Adrenal gland (tissue), 12 donors: ENCODE results near the gene TRIM22. TPM values are rescaled to one million over a fixed set of nuclear protein-coding genes. Genes with fewer than 3 reads are reported as not detected.
"Not testable (repeated sequence)": the region's sequence is repeated elsewhere in the genome, so short reads cannot be mapped to it uniquely, and the experiment has no call there.

Experiments used
- DNase-seq, 7 donors: peaks; one replicate each; pipeline ENCODE4 v3.0.0-alpha.2; 2019 to 2020
- H3K27ac ChIP-seq, 5 donors: fragments of 200-600 bp; sonication (generic) in 4 of 5; 1 replicate in 3 of 5; 2 replicates in 2 of 5; pipeline versions ENCODE4 v1.5.1 to v1.8.0; 2016 to 2020; ENCODE audit warnings: mild to moderate bottlenecking in 1 of 5
- H3K27me3 ChIP-seq: fragments of 200-600 bp; 2 replicates; pipeline ENCODE4 v1.8.0; 2021
- H3K36me3 ChIP-seq, 2 donors: fragments of 200-600 bp; replicated peaks in 1 of 2; 1 replicate in 1 of 2; 2 replicates in 1 of 2; pipeline versions ENCODE4 v1.5.1 to v1.8.0; 2018 to 2022
- H3K4me1 ChIP-seq, 2 donors: fragments of 200-600 bp; replicated peaks in 1 of 2; 1 replicate in 1 of 2; 2 replicates in 1 of 2; pipeline versions ENCODE4 v1.5.1 to v1.8.0; 2018 to 2021
- H3K4me3 ChIP-seq, 4 donors: fragments of 200-600 bp; sonication (generic) in 3 of 4; one replicate each; pipeline ENCODE4 v1.5.1; 2016 to 2018
- H3K9me3 ChIP-seq, 3 donors: fragments of 200-600 bp; sonication (generic) in 1 of 3; replicated peaks in 1 of 3; 1 replicate in 2 of 3; 2 replicates in 1 of 3; pipeline versions ENCODE4 v1.5.1 to v1.8.0; 2016 to 2021
- POLR2A ChIP-seq, 2 donors: fragments of 450-650 bp; IDR thresholded peaks; one replicate each; pipeline ENCODE4 v1.6.1; 2017; ENCODE audit warnings: antibody characterized with exemption in 2 of 2, mild to moderate bottlenecking in 2 of 2, moderate library complexity in 1 of 2
- WGBS, 4 donors: extraction: QIAGEN DNeasy Blood & Tissue Kit in 2 of 4; methylation state at CpG; one replicate each; pipeline versions ENCODE4 v1.1.5 to v1.1.7; 2013 to 2017; 5-methylcytosine and 5-hydroxymethylcytosine counted together
- intact Hi-C, 2 donors: fragments of 100-400 bp; cut with DNase I; formaldehyde crosslinking; loops; one replicate each; pipeline versions ENCODE4 v1.14.1 to v1.15.0; 2022 to 2023
- polyA plus RNA-seq, 3 donors: library from polyadenylated mRNA; stranded (reverse); fragments of 200-250 nt in 2 of 3; fragments of 350-450 nt in 1 of 3; fragmentation: Illumina TruSeq in 1 of 3; extraction: RNeasy Lipid Tissue Mini Kit (QIAGEN cat#74804) in 1 of 3; gene quantifications; one replicate each; pipeline ENCODE4 v1.2.3, GENCODE V29; 2013 to 2014
- total RNA-seq, 9 donors: library from RNA; depleted of rRNA in 4 of 9; stranded (reverse); fragments of >200 nt in 4 of 9; fragments of 120-200 nt in 1 of 9; fragmentation: NEBNext Ultra II Directional in 1 of 9; extraction: Animal tissue kit (Norgen Biotek cat#: 25700) in 1 of 9; gene quantifications; one replicate each; pipeline versions ENCODE4 v1.1.0 to v1.2.4, GENCODE V29; 2013 to 2023
- TF ChIP-seq, protein P1 (sequence below), 6 experiments: fragments of 450-650 bp in 4 of 6; fragments of 200-600 bp in 2 of 6; sonication (generic) in 1 of 6; IDR thresholded peaks; 1 replicate in 5 of 6; 2 replicates in 1 of 6; pipeline versions ENCODE4 v1.5.1 to v1.8.0; 2016 to 2021; ENCODE audit warnings: antibody characterized with exemption in 6 of 6, mild to moderate bottlenecking in 2 of 6, moderate library complexity in 1 of 6
- donor health status: healthy with polysubstance abuse.
- donor health status: Bipolar disorder and iron deficiency.
- donor health status: DM: yes; HTN: yes; CAD: no.
- donor health status: DM: no; HTN: no; CAD: no.
- donor health status: DM: no; HTN: no; CAD: no.
- donor health status: DM: yes; HTN: yes; CAD: no.

The TRIM22 gene
- total and polyA plus RNA-seq, 12 donors = 5.1 to 71.8 (median 25.0) TPM

DNA sequence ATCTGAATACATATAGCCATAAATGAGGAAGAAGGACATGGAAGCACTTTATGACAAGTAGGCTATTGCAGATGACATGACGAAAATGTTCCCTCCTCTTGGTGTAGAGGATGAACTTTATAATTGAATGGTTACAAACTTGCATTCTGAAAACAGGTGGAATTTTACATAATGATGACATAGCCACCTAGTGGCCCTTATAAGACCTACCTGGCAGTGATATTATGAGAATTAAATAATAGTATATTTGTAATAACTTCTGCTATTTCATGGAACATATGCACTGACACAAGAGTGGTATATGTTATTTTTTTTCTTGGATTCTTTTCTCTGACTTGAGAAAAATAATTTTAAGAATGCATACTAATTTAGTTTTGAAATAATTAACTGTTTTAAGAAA is 22.9 kb downstream of the TRIM22 start:
- Histone ChIP-seq H3K4me1 (no peaks in the 10 kb centered on the region), H3K9me3 (no peaks in the 10 kb centered on the region), H3K4me3 (no peak overlapping the region), H3K27me3 (no peaks in the 10 kb centered on the region), H3K27ac (no peak overlapping the region), H3K36me3 (no peaks in the 10 kb centered on the region)
- DNase-seq = no peak
- intact Hi-C loops = no loop called here
- WGBS, 4 donors = 54 to 67% (median 66%) methylated on average over 1 of the region's 1 CpG
- TF ChIP-seq, protein P1, sequence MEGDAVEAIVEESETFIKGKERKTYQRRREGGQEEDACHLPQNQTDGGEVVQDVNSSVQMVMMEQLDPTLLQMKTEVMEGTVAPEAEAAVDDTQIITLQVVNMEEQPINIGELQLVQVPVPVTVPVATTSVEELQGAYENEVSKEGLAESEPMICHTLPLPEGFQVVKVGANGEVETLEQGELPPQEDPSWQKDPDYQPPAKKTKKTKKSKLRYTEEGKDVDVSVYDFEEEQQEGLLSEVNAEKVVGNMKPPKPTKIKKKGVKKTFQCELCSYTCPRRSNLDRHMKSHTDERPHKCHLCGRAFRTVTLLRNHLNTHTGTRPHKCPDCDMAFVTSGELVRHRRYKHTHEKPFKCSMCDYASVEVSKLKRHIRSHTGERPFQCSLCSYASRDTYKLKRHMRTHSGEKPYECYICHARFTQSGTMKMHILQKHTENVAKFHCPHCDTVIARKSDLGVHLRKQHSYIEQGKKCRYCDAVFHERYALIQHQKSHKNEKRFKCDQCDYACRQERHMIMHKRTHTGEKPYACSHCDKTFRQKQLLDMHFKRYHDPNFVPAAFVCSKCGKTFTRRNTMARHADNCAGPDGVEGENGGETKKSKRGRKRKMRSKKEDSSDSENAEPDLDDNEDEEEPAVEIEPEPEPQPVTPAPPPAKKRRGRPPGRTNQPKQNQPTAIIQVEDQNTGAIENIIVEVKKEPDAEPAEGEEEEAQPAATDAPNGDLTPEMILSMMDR (IDR thresholded peaks at IDR 0.05) = peak in 5 of 6 experiments; percentile 5 to 39 (median 33)
- no peak for TF ChIP-seq POLR2A (IDR thresholded peaks at IDR 0.05)

- intact Hi-C loops = no loop called here
- DNase-seq = no peak
- TF ChIP-seq, protein P1 (IDR thresholded peaks at IDR 0.05) = no peak
- TF ChIP-seq POLR2A (IDR thresholded peaks at IDR 0.05) = no peak
- 56 to 66% (median 63%) methylated on average over 5 of the region's 5 CpGs for WGBS, 4 donors
- H3K4me3 ChIP-seq = no peak overlapping the region
- no peaks in the 10 kb centered on the region for H3K4me1 ChIP-seq
- H3K27me3 ChIP-seq = no peaks in the 10 kb centered on the region
- H3K36me3 ChIP-seq = no peaks in the 10 kb centered on the region
- no peaks in the 10 kb centered on the region for H3K9me3 ChIP-seq
- no peak overlapping the region for H3K27ac ChIP-seq
Measured at GRCh38 chr11:5713695-5714094, 24.1 kb downstream of the TRIM22 start.

DNA sequence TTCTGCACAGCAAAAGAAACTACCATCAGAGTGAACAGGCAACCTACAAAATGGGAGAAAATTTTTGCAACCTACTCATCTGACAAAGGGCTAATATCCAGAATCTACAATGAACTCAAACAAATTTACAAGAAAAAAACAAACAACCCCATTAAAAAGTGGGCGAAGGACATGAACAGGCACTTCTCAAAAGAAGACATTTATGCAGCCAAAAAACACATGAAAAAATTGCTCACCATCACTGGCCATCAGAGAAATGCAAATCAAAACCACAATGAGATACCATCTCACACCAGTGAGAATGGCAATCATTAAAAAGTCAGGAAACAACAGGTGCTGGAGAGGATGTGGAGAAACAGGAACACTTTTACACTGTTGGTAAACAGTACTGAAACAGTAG is 26.9 kb downstream of the TRIM22 start:
- 40 to 100% (median 89%) methylated on average over 1 of the region's 1 CpG for WGBS, 4 donors
- H3K27me3 ChIP-seq, DNase-seq, intact Hi-C loops, H3K4me1 ChIP-seq, H3K4me3 ChIP-seq, H3K9me3 ChIP-seq, H3K36me3 ChIP-seq, H3K27ac ChIP-seq: not testable (repeated sequence)

GRCh38 chr11:5719703-5720495 is 30.3 kb downstream of the TRIM22 start:
- Histone ChIP-seq H3K4me1 (no peaks in the 10 kb centered on the region), H3K4me3 (no peak overlapping the region), H3K27me3 (no peaks in the 10 kb centered on the region), H3K27ac (no peak overlapping the region), H3K9me3 (no peaks in the 10 kb centered on the region), H3K36me3 (no peaks in the 10 kb centered on the region)
- intact Hi-C loops = no loop called here
- 85 to 93% (median 86%) methylated on average over 3 of the region's 3 CpGs for WGBS, 4 donors
- TF ChIP-seq POLR2A (IDR thresholded peaks at IDR 0.05) = no peak
- TF ChIP-seq, protein P1 (IDR thresholded peaks at IDR 0.05) = no peak
- DNase-seq = no peak

DNA sequence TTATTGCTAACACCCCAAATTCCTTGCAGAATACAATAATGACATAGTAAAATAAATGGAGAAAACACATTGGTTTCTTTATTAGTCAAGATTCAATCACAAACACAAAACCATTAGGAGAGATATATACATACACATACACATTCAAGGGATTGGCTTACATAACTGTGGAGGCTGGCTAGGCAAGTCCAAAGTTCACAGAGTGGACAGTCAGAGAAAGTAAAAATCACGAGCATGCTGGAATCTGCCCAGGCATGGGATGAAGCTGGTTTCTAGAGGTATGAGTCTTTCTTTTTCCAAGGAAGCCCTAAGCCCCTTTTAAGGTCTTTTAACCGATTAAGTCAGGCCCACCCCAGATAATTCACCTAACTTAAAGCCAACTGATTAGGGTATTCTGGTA is 33.0 kb downstream of the TRIM22 start:
- Histone ChIP-seq H3K4me3 (no peak overlapping the region), H3K36me3 (no peaks in the 10 kb centered on the region), H3K27ac (no peak overlapping the region), H3K9me3 (no peaks in the 10 kb centered on the region), H3K4me1 (no peaks in the 10 kb centered on the region), H3K27me3 (no peaks in the 10 kb centered on the region)
- WGBS, 4 donors = 54 to 77% (median 68%) methylated on average over 2 of the region's 2 CpGs
- intact Hi-C loops = no loop called here
- no peak for TF ChIP-seq POLR2A (IDR thresholded peaks at IDR 0.05)
- TF ChIP-seq, protein P1 (IDR thresholded peaks at IDR 0.05) = no peak
- DNase-seq = no peak
